Activated CD4-positive, alpha-beta T cell treated with anti-CD3 and anti-CD28 coated beads, Interleukin-2, amount 10 ng/mL, durations not matched to agents 24 days and 14 days (primary cell): ENCODE results near the gene LARP1. TPM values are rescaled to one million over a fixed set of nuclear protein-coding genes. Genes with fewer than 3 reads are reported as not detected.

ENCODE experiments used
- DNase-seq: peaks from one replicate; pipeline ENCODE4 v3.0.0; 2022
- H3K27ac Mint-ChIP-seq: one replicate; pipeline ENCODE4 v1.8.0; 2022; ENCODE audit warnings: mild to moderate bottlenecking, mixed read lengths
- H3K27me3 Mint-ChIP-seq: one replicate; pipeline ENCODE4 v1.8.0; 2022; ENCODE audit warnings: mixed read lengths
- H3K36me3 Mint-ChIP-seq: one replicate; pipeline ENCODE4 v1.8.0; 2022; ENCODE audit warnings: low read depth, mild to moderate bottlenecking, mixed read lengths
- H3K4me1 Mint-ChIP-seq: one replicate; pipeline ENCODE4 v1.8.0; 2021; ENCODE audit warnings: mixed read lengths
- H3K4me3 Mint-ChIP-seq: one replicate; pipeline ENCODE4 v1.8.0; 2022; ENCODE audit warnings: mild to moderate bottlenecking, moderate library complexity, mixed read lengths
- H3K9me3 Mint-ChIP-seq: one replicate; pipeline ENCODE4 v1.8.0; 2021; ENCODE audit warnings: mixed read lengths
- intact Hi-C: fragments of 100-400 bp; cut with micrococcal nuclease; formaldehyde crosslinking; loops from one replicate; pipeline ENCODE4 v1.15.1; 2023
- total RNA-seq: library from RNA; stranded (reverse); gene quantifications from 2 replicates; pipeline ENCODE4 v1.2.3, GENCODE V29; 2022

The LARP1 gene
- total RNA-seq, 1 donor from 2014 or later = 348 TPM

DNA sequence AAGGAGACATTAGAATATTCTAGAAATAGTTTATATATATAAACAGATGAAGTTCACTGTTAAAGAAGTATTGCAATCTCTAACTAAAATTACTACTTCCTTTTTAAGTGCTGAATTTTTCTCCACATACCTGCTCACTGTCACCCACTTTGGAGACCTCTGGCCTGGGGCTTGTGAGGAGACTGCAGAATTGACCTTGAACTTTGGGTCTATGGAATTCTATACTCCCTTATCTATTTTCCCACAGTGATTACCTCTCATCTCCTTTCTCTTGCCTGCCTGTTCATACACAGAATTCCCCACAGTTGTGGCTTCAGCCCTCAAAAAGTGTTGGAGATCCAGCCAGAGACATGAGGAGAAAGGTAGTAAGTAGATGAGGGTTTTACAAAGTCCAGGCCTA lies 45.4 kb downstream of the LARP1 start:
- Mint-ChIP-seq H3K9me3 (no peaks in the 10 kb centered on the region), H3K36me3 (peaks cover 71% of the 10 kb centered on the region), H3K27ac (no peak overlapping the region), H3K27me3 (no peaks in the 10 kb centered on the region), H3K4me3 (no peak overlapping the region), H3K4me1 (peaks cover 15% of the 10 kb centered on the region)
- DNase-seq = no peak
- intact Hi-C loops = no loop called here

DNA sequence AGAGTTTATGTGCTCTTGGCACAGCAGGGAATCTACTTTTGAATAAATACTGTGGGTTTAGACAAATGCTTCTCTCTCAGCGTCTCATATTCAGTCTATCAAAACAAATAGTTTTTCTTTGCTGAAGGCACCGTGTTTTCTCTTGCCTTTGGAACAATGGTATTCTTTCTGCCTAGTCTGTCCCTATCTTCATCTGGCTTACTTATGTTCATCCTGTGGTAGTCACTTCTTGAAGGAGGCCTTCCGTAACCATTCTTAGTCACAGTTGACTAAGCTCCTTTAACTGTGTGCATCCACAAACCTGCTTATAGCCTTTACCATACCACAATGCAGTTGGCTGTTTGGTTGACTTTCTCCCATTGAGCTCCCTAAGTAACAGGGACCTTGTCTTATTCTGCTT lies 45.9 kb downstream of the LARP1 start:
- no peak for DNase-seq
- peaks cover 76% of the 10 kb centered on the region for H3K36me3 Mint-ChIP-seq
- H3K4me1 Mint-ChIP-seq = peaks cover 15% of the 10 kb centered on the region
- intact Hi-C loops = no loop called here
- H3K27me3 Mint-ChIP-seq = no peaks in the 10 kb centered on the region
- no peaks in the 10 kb centered on the region for H3K9me3 Mint-ChIP-seq
- no peak overlapping the region for H3K27ac Mint-ChIP-seq
- H3K4me3 Mint-ChIP-seq = no peak overlapping the region

DNA sequence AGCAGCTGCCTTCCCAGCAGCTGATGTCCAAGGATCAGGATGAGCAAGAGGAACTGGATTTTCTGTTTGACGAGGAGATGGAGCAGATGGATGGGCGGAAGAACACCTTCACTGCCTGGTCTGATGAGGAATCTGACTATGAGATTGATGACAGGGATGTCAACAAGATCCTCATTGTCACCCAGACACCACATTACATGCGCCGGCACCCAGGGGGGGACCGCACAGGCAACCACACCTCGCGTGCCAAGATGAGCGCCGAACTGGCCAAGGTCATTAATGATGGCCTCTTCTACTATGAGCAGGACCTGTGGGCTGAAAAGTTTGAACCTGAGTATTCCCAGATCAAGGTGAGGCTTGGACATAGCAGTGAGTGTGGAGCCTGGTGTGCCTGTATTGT lies 46.9 kb downstream of the LARP1 start:
- no peak overlapping the region for H3K4me3 Mint-ChIP-seq
- intact Hi-C loops = no loop called here
- H3K27me3 Mint-ChIP-seq = no peaks in the 10 kb centered on the region
- no peak for DNase-seq
- peak overlapping the region; percentile 9 for H3K27ac Mint-ChIP-seq
- peaks cover 76% of the 10 kb centered on the region for H3K36me3 Mint-ChIP-seq
- H3K9me3 Mint-ChIP-seq = no peaks in the 10 kb centered on the region
- peaks cover 15% of the 10 kb centered on the region for H3K4me1 Mint-ChIP-seq

- no peaks in the 10 kb centered on the region for H3K9me3 Mint-ChIP-seq
- H3K4me1 Mint-ChIP-seq = peaks cover 2% of the 10 kb centered on the region
- intact Hi-C loops = no loop called here
- H3K4me3 Mint-ChIP-seq = no peak overlapping the region
- peaks cover 78% of the 10 kb centered on the region for H3K36me3 Mint-ChIP-seq
- no peak overlapping the region for H3K27ac Mint-ChIP-seq
- no peak for DNase-seq
- H3K27me3 Mint-ChIP-seq = no peaks in the 10 kb centered on the region
Measured at GRCh38 chr5:154806176-154806575, 51.0 kb downstream of the LARP1 start.

DNA sequence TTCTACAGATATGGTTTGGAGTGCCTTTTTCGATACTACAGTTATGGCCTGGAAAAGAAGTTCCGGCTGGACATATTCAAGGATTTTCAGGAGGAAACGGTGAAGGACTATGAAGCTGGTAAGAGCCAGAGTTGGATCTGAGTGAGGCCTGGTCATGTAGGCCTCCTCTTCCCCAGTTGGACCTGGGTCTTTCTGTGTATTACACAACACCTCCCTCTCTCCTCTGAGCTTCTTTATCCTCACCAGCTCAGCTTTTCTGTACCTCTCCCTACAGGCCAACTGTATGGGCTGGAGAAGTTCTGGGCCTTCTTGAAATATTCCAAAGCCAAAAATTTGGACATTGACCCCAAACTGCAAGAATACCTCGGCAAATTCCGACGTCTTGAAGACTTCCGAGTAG lies 56.1 kb downstream of the LARP1 start:
- no peaks in the 10 kb centered on the region for H3K9me3 Mint-ChIP-seq
- peaks cover 13% of the 10 kb centered on the region for H3K4me1 Mint-ChIP-seq
- intact Hi-C loops = no loop called here
- no peaks in the 10 kb centered on the region for H3K27me3 Mint-ChIP-seq
- DNase-seq = no peak
- no peak overlapping the region for H3K27ac Mint-ChIP-seq
- H3K4me3 Mint-ChIP-seq = no peak overlapping the region
- H3K36me3 Mint-ChIP-seq = peaks cover 70% of the 10 kb centered on the region

GRCh38 chr5:154811653-154812465 lies 56.7 kb downstream of the LARP1 start:
- Mint-ChIP-seq H3K36me3 (peaks cover 69% of the 10 kb centered on the region), H3K9me3 (no peaks in the 10 kb centered on the region), H3K27me3 (no peaks in the 10 kb centered on the region), H3K27ac (no peak overlapping the region), H3K4me1 (peaks cover 17% of the 10 kb centered on the region), H3K4me3 (no peak overlapping the region)
- intact Hi-C loops = loop anchor here (1.0 to 2.0 kb wide), 2 partner anchors 57 to 162 kb away; partner anchors contain the start of gene LARP1
- DNase-seq = peak; percentile 87

GRCh38 chr5:154813158-154813557 lies 58.0 kb downstream of the LARP1 start:
- H3K4me3 Mint-ChIP-seq = no peak overlapping the region
- DNase-seq = no peak
- H3K9me3 Mint-ChIP-seq = no peaks in the 10 kb centered on the region
- H3K27me3 Mint-ChIP-seq = no peaks in the 10 kb centered on the region
- peaks cover 70% of the 10 kb centered on the region for H3K36me3 Mint-ChIP-seq
- H3K27ac Mint-ChIP-seq = no peak overlapping the region
- intact Hi-C loops = loop anchor here (2.0 kb wide), 1 partner anchor 58 kb away; the partner anchor contains the start of gene LARP1
- peaks cover 19% of the 10 kb centered on the region for H3K4me1 Mint-ChIP-seq

DNA sequence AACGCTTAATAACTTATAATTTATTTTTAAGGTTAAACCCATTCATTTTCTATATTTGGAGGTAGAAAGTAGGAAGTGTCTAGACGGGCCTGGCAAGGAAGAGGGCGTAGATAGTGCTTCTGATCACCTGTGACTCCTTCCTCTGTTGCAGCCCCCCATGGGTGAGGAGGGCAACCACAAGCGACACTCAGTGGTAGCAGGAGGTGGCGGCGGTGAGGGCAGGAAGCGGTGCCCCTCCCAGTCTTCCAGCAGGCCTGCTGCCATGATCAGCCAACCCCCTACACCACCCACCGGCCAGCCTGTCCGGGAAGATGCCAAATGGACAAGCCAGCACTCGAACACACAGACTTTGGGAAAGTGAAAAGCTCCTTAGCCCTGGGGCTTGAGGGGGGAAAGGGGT lies 58.6 kb downstream of the LARP1 start:
- DNase-seq = no peak
- Mint-ChIP-seq H3K27me3 (no peaks in the 10 kb centered on the region), H3K36me3 (peaks cover 65% of the 10 kb centered on the region)

DNA sequence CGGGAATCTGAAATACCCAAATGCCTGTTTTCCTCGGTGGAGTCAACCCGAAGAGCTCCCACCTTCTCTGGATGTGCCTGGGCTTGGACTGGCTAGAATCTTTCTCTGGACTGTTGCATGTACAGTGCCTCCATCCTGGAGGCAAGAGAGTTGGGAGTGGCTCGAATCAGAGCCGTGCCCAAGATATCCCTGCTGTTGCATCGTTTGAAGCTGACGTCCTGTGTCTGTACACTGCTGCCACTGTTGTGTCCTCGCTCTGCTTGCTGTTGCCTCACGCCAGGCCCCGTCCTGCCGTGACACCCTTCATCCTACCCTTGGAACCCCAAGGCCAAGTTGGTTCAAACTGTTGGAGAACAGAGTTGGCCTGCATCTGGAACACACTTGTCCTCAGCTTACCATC lies 59.8 kb downstream of the LARP1 start:
- no peak for DNase-seq
- Mint-ChIP-seq H3K27me3 (no peaks in the 10 kb centered on the region), H3K27ac (no peak overlapping the region), H3K4me1 (peaks cover 24% of the 10 kb centered on the region), H3K36me3 (peaks cover 66% of the 10 kb centered on the region), H3K9me3 (no peaks in the 10 kb centered on the region), H3K4me3 (no peak overlapping the region)
- intact Hi-C loops = no loop called here

More for the DNA sequence above, 58.6 kb downstream of the LARP1 start:
- Mint-ChIP-seq H3K9me3 (no peaks in the 10 kb centered on the region), H3K4me3 (no peak overlapping the region), H3K27ac (peak overlapping the region; percentile 34), H3K4me1 (peaks cover 20% of the 10 kb centered on the region)
- intact Hi-C loops = loop anchor here (2.0 kb wide), 1 partner anchor 59 kb away; the partner anchor contains the start of gene LARP1

- no peaks in the 10 kb centered on the region for H3K9me3 Mint-ChIP-seq
- DNase-seq = no peak
- H3K27me3 Mint-ChIP-seq = no peaks in the 10 kb centered on the region
- intact Hi-C loops = no loop called here
- no peak overlapping the region for H3K4me3 Mint-ChIP-seq
- peaks cover 24% of the 10 kb centered on the region for H3K4me1 Mint-ChIP-seq
- H3K36me3 Mint-ChIP-seq = peaks cover 64% of the 10 kb centered on the region
- H3K27ac Mint-ChIP-seq = peak overlapping the region; percentile 62
Measured at GRCh38 chr5:154815684-154816247, 60.6 kb downstream of the LARP1 start.

- Mint-ChIP-seq H3K27me3 (no peaks in the 10 kb centered on the region), H3K27ac (peak overlapping the region; percentile 25)
Measured at GRCh38 chr5:154816891-154817492, 61.8 kb downstream of the LARP1 start.

GRCh38 chr5:154817815-154818214 lies 62.6 kb downstream of the LARP1 start:
- Mint-ChIP-seq H3K36me3 (peaks cover 51% of the 10 kb centered on the region), H3K27ac (peak overlapping the region; percentile 66), H3K4me1 (peaks cover 19% of the 10 kb centered on the region), H3K27me3 (no peaks in the 10 kb centered on the region), H3K9me3 (no peaks in the 10 kb centered on the region), H3K4me3 (no peak overlapping the region)
- no peak for DNase-seq
- intact Hi-C loops = no loop called here

More at GRCh38 chr5:154816891-154817492, 61.8 kb downstream of the LARP1 start:
- intact Hi-C loops = no loop called here
- no peak for DNase-seq
- Mint-ChIP-seq H3K36me3 (peaks cover 58% of the 10 kb centered on the region), H3K9me3 (no peaks in the 10 kb centered on the region), H3K4me1 (peaks cover 21% of the 10 kb centered on the region), H3K4me3 (no peak overlapping the region)

- intact Hi-C loops = no loop called here
- Mint-ChIP-seq H3K9me3 (no peaks in the 10 kb centered on the region), H3K27me3 (no peaks in the 10 kb centered on the region), H3K36me3 (peaks cover 51% of the 10 kb centered on the region), H3K27ac (peak overlapping the region; percentile 26), H3K4me1 (peaks cover 14% of the 10 kb centered on the region), H3K4me3 (no peak overlapping the region)
- no peak for DNase-seq
Measured at GRCh38 chr5:154818471-154819116, 63.4 kb downstream of the LARP1 start.

GRCh38 chr5:154819546-154819945 lies 64.4 kb downstream of the LARP1 start:
- no peaks in the 10 kb centered on the region for H3K27me3 Mint-ChIP-seq
- no peak overlapping the region for H3K27ac Mint-ChIP-seq
- peaks cover 48% of the 10 kb centered on the region for H3K36me3 Mint-ChIP-seq
- no peak for DNase-seq
- H3K4me1 Mint-ChIP-seq = peaks cover 14% of the 10 kb centered on the region
- no peak overlapping the region for H3K4me3 Mint-ChIP-seq
- H3K9me3 Mint-ChIP-seq = no peaks in the 10 kb centered on the region
- intact Hi-C loops = no loop called here
